Body of pancreas (tissue), 4 donors: ENCODE measurements around the gene GAN. TPM values are rescaled to one million over a fixed set of nuclear protein-coding genes. Genes with fewer than 3 reads are reported as not detected.

Source experiments
- ATAC-seq: fragments of 150-250 bp; one replicate; pipeline ENCODE4 v1.9.1; 2016
- DNase-seq, 4 donors: peaks; one replicate each; pipeline ENCODE4 v3.0.0-alpha.2; 2019
- H3K27ac ChIP-seq, 4 donors: fragments of 200-600 bp; sonication (generic); 1 replicate in 3 of 4; 2 replicates in 1 of 4; pipeline versions ENCODE4 v1.5.1 to v1.6.1; 2016 to 2019; ENCODE audit warnings: mild to moderate bottlenecking in 1 of 4, mixed read lengths in 1 of 4, moderate library complexity in 1 of 4
- H3K27me3 ChIP-seq, 2 donors: fragments of 200-600 bp; sonication (generic); one replicate each; pipeline ENCODE4 v1.6.0; 2016; ENCODE audit warnings: mild to moderate bottlenecking in 1 of 2
- H3K36me3 ChIP-seq, 2 donors: fragments of 200-600 bp; sonication (generic); replicated peaks in 1 of 2; 2 replicates each; pipeline ENCODE4 v1.5.1; 2016; ENCODE audit warnings: low read depth in 2 of 2; ENCODE audit not compliant: insufficient read depth in 1 of 2
- H3K4me1 ChIP-seq: fragments of 200-600 bp; sonication (generic); one replicate; pipeline ENCODE4 v1.6.0; 2016
- H3K4me3 ChIP-seq, 2 donors: fragments of 200-600 bp; sonication (generic); 1 replicate in 1 of 2; 2 replicates in 1 of 2; pipeline ENCODE4 v1.5.1; 2016 to 2019
- H3K9me3 ChIP-seq, 3 donors: fragments of 200-600 bp; sonication (generic); 1 replicate in 2 of 3; 2 replicates in 1 of 3; pipeline ENCODE4 v1.5.1; 2016
- CTCF ChIP-seq, 7 experiments: fragments of 450-650 bp in 4 of 7; fragments of 200-600 bp in 3 of 7; sonication (generic) in 3 of 7; IDR thresholded peaks; one replicate each; pipeline ENCODE4 v1.5.1; 2016 to 2019; ENCODE audit warnings: antibody characterized with exemption in 7 of 7
- POLR2A ChIP-seq, 3 donors: fragments of 450-650 bp; IDR thresholded peaks; one replicate each; pipeline ENCODE4 v1.6.1; 2016; ENCODE audit warnings: antibody characterized with exemption in 3 of 3, mild to moderate bottlenecking in 2 of 3
- WGBS, 2 donors: methylation state at CpG; one replicate each; pipeline ENCODE4 v1.1.5; 2017; 5-methylcytosine and 5-hydroxymethylcytosine counted together
- intact Hi-C: fragments of 100-400 bp; cut with DNase I; formaldehyde crosslinking; loops from one replicate; pipeline ENCODE4 v1.15.1; 2023
- total RNA-seq, 2 donors: library from RNA; depleted of rRNA; stranded (reverse); fragments of >200 nt; gene quantifications; one replicate each; pipeline ENCODE4 v1.1.0, GENCODE V29; 2016

GAN gene
- total RNA-seq, 2 donors from 2014 or later, result 3.6 to 4.9 TPM

GRCh38 chr16:81388357-81388756, 73.6 kb downstream of the GAN start:
- WGBS, 2 donors, result 95 to 98% methylated on average over 10 to 14 of the region's 14 CpGs
- Histone ChIP-seq H3K27ac (no peak overlapping the region), H3K36me3 (no peaks in the 10 kb centered on the region), H3K4me1 (no peaks in the 10 kb centered on the region), H3K9me3 (no peaks in the 10 kb centered on the region), H3K4me3 (no peak overlapping the region), H3K27me3 (no peaks in the 10 kb centered on the region)
- intact Hi-C loops, result no loop called here
- DNase-seq, result no peak
- ATAC-seq, result no peak
- TF ChIP-seq POLR2A (IDR thresholded peaks at IDR 0.05) (no peak), CTCF (IDR thresholded peaks at IDR 0.05) (no peak)

DNA sequence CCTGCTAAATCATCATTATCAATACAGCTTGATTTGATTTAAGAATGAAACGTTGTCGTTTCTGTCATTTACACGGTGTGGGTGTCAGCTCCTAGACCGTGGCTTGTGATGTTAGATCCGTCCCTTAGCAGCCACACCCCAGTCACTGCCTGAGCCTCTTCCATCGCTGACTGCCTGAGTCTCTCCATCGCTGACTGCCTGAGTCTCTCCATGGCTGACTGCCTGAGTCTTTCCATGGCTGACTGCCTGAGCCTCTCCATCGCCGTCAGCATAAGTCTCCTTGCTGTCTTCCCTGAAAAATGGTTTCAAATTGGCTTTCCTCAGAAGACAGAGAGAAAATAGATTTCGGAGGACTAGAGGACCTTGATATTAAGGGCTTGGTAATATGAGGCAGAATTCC, 76.1 kb downstream of the GAN start:
- WGBS, 2 donors, result 86 to 88% methylated on average over 10 of the region's 10 CpGs
- no peaks in the 10 kb centered on the region for H3K4me1 ChIP-seq
- intact Hi-C loops, result no loop called here
- no peak overlapping the region for H3K4me3 ChIP-seq
- no peaks in the 10 kb centered on the region for H3K36me3 ChIP-seq
- no peaks in the 10 kb centered on the region for H3K27me3 ChIP-seq
- TF ChIP-seq POLR2A (IDR thresholded peaks at IDR 0.05) (no peak), CTCF (IDR thresholded peaks at IDR 0.05) (no peak)
- ATAC-seq (no peak), DNase-seq (no peak)
- H3K27ac ChIP-seq, result no peak overlapping the region
- H3K9me3 ChIP-seq, result no peaks in the 10 kb centered on the region

DNA sequence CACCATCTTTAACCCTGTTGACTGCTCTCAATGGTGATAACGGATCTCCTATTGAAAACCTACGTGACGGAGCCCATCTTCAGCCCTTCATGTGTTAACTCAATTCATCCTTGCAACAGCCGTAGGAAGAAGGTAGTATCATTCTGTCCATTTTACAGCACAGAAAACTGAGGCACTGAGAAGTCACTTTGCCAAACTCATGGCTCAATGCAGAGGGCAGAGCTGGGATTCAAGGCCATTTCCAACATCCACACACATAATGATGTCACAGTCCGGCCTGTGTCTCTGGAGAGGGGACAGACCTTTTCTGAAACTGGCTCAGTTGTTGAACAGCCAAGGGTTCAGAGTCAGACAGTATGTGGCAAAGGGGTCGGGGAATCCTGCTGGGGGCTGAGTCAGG, 77.2 kb downstream of the GAN start:
- no peaks in the 10 kb centered on the region for H3K9me3 ChIP-seq
- ATAC-seq (no peak), DNase-seq (no peak)
- no peak overlapping the region for H3K27ac ChIP-seq
- 92 to 95% methylated on average over 6 of the region's 6 CpGs for WGBS, 2 donors
- no peak overlapping the region for H3K4me3 ChIP-seq
- no peak for TF ChIP-seq POLR2A (IDR thresholded peaks at IDR 0.05)
- intact Hi-C loops, result no loop called here
- no peaks in the 10 kb centered on the region for H3K4me1 ChIP-seq
- H3K27me3 ChIP-seq, result no peaks in the 10 kb centered on the region
- H3K36me3 ChIP-seq, result no peaks in the 10 kb centered on the region

- H3K27me3 ChIP-seq, result no peaks in the 10 kb centered on the region
- no peak for TF ChIP-seq POLR2A (IDR thresholded peaks at IDR 0.05)
- no peak for TF ChIP-seq CTCF (IDR thresholded peaks at IDR 0.05)
- WGBS, 2 donors, result 84 to 91% methylated on average over 6 to 7 of the region's 7 CpGs
- DNase-seq (no peak), ATAC-seq (no peak)
- no peak overlapping the region for H3K27ac ChIP-seq
- H3K4me1 ChIP-seq, result no peaks in the 10 kb centered on the region
- H3K9me3 ChIP-seq, result peaks cover 0 to 1% (median 0%) of the 10 kb centered on the region in 3 donors
- intact Hi-C loops, result no loop called here
- no peaks in the 10 kb centered on the region for H3K36me3 ChIP-seq
- H3K4me3 ChIP-seq, result no peak overlapping the region
These were observed 79.7 kb downstream of the GAN start for GRCh38 chr16:81394416-81394815.

- intact Hi-C loops, result no loop called here
- WGBS, 2 donors, result 52 to 59% methylated on average over 11 to 12 of the region's 13 CpGs
- DNase-seq (peak in 1 of 4 donors; percentile 3), ATAC-seq (no peak)
- Histone ChIP-seq H3K4me3 (no peak overlapping the region), H3K36me3 (no peaks in the 10 kb centered on the region), H3K9me3 (peaks cover 0 to 6% (median 0%) of the 10 kb centered on the region in 3 donors), H3K27ac (no peak overlapping the region), H3K27me3 (no peaks in the 10 kb centered on the region), H3K4me1 (no peaks in the 10 kb centered on the region)
- TF ChIP-seq POLR2A (IDR thresholded peaks at IDR 0.05) (no peak), CTCF (IDR thresholded peaks at IDR 0.05) (no peak)
These were observed 80.3 kb downstream of the GAN start for GRCh38 chr16:81394966-81395655.
